ENCODE results near the gene CTSE.
A peak's percentile ranks its signal among the peaks of the same experiment; 100 is the strongest.

Gene CTSE

GRCh38 chr1:205971082-205971481, 52.6 kb downstream of the CTSE start:
- no peak for DNase-seq (ENCODE audit: low spot score)

- no peak for DNase-seq (ENCODE audit: low spot score)
These were observed 53.2 kb downstream of the CTSE start for GRCh38 chr1:205970486-205970885.

- no peak for DNase-seq (ENCODE audit: low spot score)
These were observed 54.5 kb downstream of the CTSE start for GRCh38 chr1:205969229-205969628.

DNA sequence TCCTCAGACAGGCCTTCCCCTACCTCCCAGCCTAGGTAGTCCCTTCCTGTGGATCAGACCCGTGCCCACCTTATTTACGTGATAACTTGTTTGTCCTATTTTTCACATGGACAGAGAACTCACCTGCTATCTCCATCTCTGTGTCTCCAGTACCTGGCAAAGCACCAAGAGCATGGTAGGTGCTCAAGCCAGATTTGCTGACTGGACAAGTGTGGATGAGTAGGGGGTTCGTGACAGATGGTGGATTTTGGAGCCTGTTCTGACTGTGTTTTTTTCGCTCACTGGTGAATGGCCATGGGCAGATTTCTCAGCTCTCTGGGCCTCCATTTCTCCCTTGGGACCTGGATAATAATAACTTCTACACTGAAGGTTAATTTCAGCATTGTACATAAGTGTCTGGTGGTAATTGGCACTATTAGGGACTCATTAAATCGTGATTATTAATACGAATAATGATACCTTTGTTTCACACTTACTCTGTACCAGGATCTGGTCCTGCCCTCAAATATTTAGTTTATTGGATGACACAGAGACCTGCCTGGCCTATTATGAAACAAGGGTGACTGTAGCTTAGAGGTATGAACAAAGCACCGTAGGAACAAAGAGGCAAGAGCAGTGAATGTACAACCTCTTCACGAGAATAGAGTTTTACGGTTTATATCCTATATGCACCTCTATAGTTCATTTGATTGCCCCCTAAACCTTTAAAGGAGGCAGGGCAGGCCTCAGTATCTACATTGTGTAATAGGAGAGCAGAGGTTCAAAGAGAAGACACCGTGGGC, 56.0 kb downstream of the CTSE start:
- no peak for DNase-seq (ENCODE audit: low spot score)

DNA sequence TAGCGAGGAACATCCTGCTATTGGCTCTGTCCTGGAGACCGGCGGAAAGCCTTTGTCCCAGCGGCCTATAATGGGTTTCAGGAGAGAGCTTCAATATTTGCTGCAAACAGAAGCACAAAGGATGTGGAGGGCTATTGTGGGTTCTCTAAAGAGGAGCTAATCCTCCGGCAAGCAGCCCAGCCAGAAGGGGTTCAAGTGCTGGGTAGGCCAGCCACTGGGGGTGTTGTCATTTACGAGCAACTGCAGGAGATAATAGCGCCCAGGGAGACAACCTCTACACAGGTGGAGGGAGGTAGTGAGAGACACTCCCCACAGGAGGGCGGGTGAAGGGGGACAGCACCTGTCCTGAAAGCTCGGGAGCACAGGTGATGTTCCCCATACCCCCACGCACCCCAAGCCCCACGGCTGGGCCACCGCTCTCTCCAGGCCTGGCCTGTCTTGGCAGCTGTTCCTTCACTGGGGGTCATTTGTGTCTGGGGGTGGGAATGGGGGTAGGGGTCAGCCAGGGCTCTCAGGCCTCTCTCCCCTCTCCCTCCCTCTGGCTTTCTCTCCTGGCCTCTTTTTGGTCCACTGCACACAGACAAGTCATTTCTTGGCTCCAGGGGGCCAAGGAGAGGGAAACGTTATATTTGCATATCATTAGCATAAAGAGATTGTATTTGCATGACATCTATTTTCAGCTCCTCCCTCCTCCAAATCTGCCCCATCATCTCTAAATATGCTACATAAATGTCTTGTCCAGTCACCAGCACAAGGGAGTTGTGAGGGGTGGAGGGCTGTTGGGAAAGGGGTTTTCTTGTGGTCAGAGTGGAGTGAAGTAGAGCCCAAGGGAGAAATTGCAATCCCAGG, 58.4 kb downstream of the CTSE start:
- DNase-seq (ENCODE audit: low spot score), result no peak

DNA sequence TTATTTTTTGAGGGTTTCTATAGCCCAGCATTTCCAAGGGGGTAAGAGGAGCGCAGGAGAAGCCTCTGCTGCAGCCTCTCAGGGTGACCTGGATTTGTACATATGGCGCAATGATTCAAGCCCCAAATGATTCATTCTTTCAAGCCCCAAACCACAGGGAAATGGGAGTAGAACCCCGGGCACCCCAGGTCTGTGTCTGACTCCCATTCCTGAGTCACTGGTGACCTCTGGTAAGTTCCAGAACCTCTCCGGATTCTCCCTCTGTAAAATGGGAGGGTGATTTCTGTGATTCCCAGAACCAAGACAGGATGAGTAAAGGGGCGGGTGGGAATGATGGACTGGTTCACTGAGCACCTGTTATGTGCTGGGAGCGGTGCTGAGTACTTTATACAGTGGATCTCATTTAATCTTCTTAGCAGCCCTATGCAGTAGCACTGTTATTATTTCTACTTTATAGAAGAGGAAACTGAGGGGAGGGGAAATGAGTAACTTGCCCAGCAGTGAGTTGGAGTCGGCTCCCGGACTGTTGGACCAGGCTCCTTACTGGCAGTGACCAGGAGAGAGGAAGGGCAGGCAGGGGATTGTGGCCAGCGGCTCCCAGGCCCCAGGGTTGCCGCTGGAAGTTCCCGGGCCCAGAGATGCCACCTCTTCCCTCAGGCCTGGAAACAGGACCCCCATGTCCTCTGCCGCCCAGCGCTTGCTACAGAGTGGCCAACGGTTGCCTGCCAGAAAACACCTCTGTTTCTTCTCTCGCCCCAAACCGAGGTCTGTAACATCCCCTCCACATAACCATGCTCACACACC, 60.1 kb downstream of the CTSE start:
- peak; percentile 37 for DNase-seq (ENCODE audit: low spot score)

DNA sequence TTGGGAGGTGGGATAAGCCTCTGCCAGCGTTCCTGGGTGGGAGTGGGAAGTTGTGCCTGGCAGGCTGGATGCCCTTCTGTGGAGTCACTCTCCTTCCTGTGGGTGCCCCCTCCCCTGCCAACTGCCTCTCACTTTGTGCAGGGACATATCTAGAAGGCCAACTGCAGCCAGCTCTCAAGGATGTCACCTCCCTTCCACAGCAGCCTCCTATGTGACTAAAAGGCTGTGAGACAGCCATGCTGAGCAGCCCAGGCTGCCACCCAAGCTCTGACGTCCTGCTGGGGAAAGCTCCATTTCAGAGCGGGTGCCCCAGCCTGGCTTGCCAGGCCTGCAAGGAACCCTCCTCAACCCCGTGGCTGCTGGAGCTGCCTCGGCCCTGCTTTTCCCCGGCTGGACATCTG, 60.9 kb downstream of the CTSE start:
- DNase-seq (ENCODE audit: low spot score), result no peak

DNA sequence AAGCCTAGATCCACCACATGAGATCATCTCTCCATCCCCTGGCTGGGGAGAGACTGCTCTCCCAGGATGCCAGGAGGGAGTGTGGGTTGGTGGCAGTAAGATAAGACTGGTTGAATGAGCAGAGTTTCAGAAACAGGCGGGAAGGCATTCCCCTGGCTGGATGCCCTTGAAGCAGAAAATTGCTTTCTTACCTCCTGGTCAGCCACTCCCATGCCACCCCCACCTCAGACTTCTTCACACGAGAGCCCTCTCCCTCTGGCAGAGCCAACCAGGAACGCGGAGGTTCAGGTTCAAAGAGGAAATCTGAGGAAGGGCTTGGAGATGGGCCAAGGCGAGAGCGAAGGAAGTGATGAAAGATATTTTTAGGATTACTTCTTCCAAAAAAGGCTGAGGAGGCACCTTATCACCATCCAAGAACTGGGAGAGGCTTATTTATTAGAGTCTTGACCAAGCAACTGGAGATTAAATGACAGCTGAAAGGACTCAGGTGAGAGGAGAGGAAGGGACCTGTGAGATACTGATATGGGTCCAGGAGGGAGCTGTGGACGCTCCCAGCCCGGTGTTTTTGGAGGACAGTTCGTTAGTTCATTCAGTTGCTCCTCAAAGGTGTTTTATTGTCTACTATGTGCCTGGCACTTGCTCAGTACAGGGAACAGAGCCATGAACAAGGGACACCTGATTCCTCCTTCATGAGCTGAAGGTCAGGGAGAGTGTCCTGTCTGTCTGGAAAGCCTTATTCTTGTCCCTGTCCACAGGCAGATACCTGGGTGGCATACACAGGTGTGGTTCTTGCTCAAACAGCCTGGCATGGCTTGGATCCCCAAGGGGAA, 61.5 kb downstream of the CTSE start:
- no peak for DNase-seq (ENCODE audit: low spot score)

GRCh38 chr1:205961405-205961804, 62.3 kb downstream of the CTSE start:
- no peak for DNase-seq (ENCODE audit: low spot score)

GRCh38 chr1:205959789-205960188, 63.9 kb downstream of the CTSE start:
- DNase-seq (ENCODE audit: low spot score), result no peak

Measured in AG08396 (cell line).